ENCODE data around the gene TOX3. TPM values are rescaled to one million over a fixed set of nuclear protein-coding genes. Genes with fewer than 3 reads are reported as not detected.

TOX3 gene
- total and polyA plus RNA-seq, 2 of the 8 experiments (the other 6 are each of a cell fraction or from before 2014, with no cell fraction given): 16.7 to 31.2 TPM

GRCh38 chr16:52567193-52567592, 20.2 kb upstream of the TOX3 start (continued):
- TF ChIP-seq CHD7 (IDR thresholded peaks at IDR 0.05; ENCODE audit: insufficient replicate concordance, low read length) (no peak), SAP30 (IDR thresholded peaks at IDR 0.05; ENCODE audit: insufficient read depth, insufficient replicate concordance, low read length) (no peak), JUND (IDR thresholded peaks at IDR 0.05; ENCODE audit: low read length) (no peak), CBX8 (IDR thresholded peaks at IDR 0.05; ENCODE audit: borderline replicate concordance, low read depth, low read length) (no peak), MAFK (IDR thresholded peaks at IDR 0.05; ENCODE audit: low read depth, low read length) (no peak), SUZ12 (IDR thresholded peaks at IDR 0.05; ENCODE audit: low read length) (no peak), BACH1 (IDR thresholded peaks at IDR 0.05; ENCODE audit: low read length) (no peak), SP2 (IDR thresholded peaks at IDR 0.05; ENCODE audit: low read length) (no peak), TEAD4 (IDR thresholded peaks at IDR 0.05; ENCODE audit: low read depth, low read length) (no peak), SP4 (IDR thresholded peaks at IDR 0.05; ENCODE audit: low read length) (no peak), POU5F1 (IDR thresholded peaks at IDR 0.05; ENCODE audit: low read depth, low read length) (no peak), ASH2L (IDR thresholded peaks at IDR 0.05; ENCODE audit: low read length) (no peak)
- TF ChIP-seq, protein P1, sequence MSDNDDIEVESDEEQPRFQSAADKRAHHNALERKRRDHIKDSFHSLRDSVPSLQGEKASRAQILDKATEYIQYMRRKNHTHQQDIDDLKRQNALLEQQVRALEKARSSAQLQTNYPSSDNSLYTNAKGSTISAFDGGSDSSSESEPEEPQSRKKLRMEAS (IDR thresholded peaks at IDR 0.05): no peak

Data from H1 (cell line).